Spleen (tissue), 7 donors: ENCODE data around the gene RBAK.

Experiments used
- CTCF ChIP-seq, 11 experiments: fragments of 200-600 bp in 7 of 11; fragments of 450-650 bp in 4 of 11; sonication (generic) in 4 of 11; IDR thresholded peaks in 8 of 11; conservative IDR thresholded peaks in 3 of 11; 1 replicate in 7 of 11; 2 replicates in 4 of 11; pipeline versions ENCODE4 v1.4.0 to v1.8.0; 2016 to 2021; ENCODE audit warnings: antibody characterized with exemption in 11 of 11, inconsistent platforms in 4 of 11, mild to moderate bottlenecking in 1 of 11
- POLR2A ChIP-seq, 3 donors: fragments of 450-650 bp; IDR thresholded peaks; one replicate each; pipeline ENCODE4 v1.5.1; 2017; ENCODE audit warnings: antibody characterized with exemption in 3 of 3, mild to moderate bottlenecking in 1 of 3
- donor health status: DM: no; HTN: no; CAD: no; lungs with moderate emphysema.
- donor health status: DM: no; HTN: no; CAD: no.
- donor health status: DM: no; HTN: no; CAD: no.

DNA sequence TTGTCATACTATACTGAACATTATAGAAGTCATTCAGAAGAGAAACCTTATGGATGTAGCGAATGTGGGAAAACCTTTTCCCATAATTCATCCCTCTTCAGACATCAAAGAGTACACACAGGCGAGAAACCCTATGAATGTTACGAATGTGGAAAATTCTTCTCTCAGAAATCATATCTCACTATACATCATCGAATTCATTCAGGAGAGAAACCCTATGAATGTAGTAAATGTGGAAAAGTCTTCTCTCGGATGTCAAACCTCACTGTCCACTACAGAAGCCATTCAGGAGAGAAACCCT, 19.4 kb downstream of the RBAK start:
- TF ChIP-seq CTCF (IDR thresholded peaks at IDR 0.05 in 8 of 11, conservative IDR thresholded peaks at IDR 0.05 in 3 of 11) (no peak), POLR2A (IDR thresholded peaks at IDR 0.05) (no peak)
